Measurements from ENCODE around the gene TPST2. TPM values are rescaled to one million over a fixed set of nuclear protein-coding genes. Genes with fewer than 3 reads are reported as not detected.
"Not testable (repeated sequence)": the region's sequence is repeated elsewhere in the genome, so short reads cannot be mapped to it uniquely, and the experiment has no call there.

The TPST2 gene
- polyA plus RNA-seq, 2 of the 4 experiments (the other 2 are of a cell fraction): 10.3 to 10.5 TPM

DNA sequence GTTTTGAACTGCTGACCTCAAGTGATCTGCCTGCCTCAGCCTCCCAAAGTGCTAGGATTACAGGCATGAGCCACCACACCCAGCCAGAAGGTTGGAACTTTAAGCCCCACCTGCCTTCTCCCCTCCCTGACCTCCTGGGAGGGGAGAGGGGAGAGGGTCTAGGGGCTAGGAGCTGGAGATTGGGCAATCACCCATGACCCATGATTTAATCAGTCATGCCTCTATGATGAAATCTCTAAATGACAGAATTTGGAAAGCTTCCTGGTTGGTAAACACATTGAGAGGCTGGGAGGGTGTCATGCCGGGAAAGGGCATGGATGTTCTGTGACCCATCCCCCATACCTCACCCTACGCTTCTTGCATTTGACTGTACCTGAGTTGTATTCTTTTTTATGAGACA is 60.6 kb downstream of the TPST2 start:
- no peak for TF ChIP-seq NPAS2 (CRISPR knock-in tag; IDR thresholded peaks at IDR 0.05; ENCODE audit: borderline replicate concordance)
- peak; percentile 67 to 82 for TF ChIP-seq CEBPB (IDR thresholded peaks at IDR 0.05)
- TF ChIP-seq, protein P1, sequence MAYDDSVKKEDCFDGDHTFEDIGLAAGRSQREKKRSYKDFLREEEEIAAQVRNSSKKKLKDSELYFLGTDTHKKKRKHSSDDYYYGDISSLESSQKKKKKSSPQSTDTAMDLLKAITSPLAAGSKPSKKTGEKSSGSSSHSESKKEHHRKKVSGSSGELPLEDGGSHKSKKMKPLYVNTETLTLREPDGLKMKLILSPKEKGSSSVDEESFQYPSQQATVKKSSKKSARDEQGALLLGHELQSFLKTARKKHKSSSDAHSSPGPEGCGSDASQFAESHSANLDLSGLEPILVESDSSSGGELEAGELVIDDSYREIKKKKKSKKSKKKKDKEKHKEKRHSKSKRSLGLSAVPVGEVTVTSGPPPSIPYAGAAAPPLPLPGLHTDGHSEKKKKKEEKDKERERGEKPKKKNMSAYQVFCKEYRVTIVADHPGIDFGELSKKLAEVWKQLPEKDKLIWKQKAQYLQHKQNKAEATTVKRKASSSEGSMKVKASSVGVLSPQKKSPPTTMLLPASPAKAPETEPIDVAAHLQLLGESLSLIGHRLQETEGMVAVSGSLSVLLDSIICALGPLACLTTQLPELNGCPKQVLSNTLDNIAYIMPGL (CRISPR knock-in tag; IDR thresholded peaks at IDR 0.05; ENCODE audit: borderline replicate concordance): no peak
- TF ChIP-seq, protein P2, sequence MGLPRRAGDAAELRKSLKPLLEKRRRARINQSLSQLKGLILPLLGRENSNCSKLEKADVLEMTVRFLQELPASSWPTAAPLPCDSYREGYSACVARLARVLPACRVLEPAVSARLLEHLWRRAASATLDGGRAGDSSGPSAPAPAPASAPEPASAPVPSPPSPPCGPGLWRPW (IDR thresholded peaks at IDR 0.05): 0 out of 2 replicates have a peak, but pooled peaks have one; percentile 34
- TF ChIP-seq HOXA7 (CRISPR knock-in tag; IDR thresholded peaks at IDR 0.05): no peak
- TF ChIP-seq CBX2 (IDR thresholded peaks at IDR 0.05; ENCODE audit: borderline replicate concordance, low read depth): no peak
- ChIA-PET CTCF (interaction anchor here (0.6 kb wide), 1 partner anchor 100 kb away, joined by 3 read pairs; no protein-coding TSS in a partner anchor), POLR2A (interaction anchor here (1.1 kb wide), 1 partner anchor 17 kb away, joined by 3 read pairs; the partner anchor contains the start of gene TFIP11)
- FAIRE-seq (no peak), DNase-seq (ENCODE audit: low read depth in 1 of 2, low spot score in 1 of 2) (peak in 1 of 2 experiments; percentile 22), ATAC-seq (peak in 1 of 2 experiments; percentile 34; a peak in 1 of 6 replicates)
- H3K4me2 ChIP-seq: peak overlapping the region; percentile 47; the same call in 2 of the 3 replicates
- WGBS (ENCODE audit: missing lambda C conversion rate): 67% methylated on average over 2 of the region's 2 CpGs
- no peaks in the 10 kb centered on the region for H3K9me3 ChIP-seq
- H3K4me3 ChIP-seq: no peak overlapping the region
- H3K4me1 ChIP-seq: peaks cover 14% of the 10 kb centered on the region
- H3K27ac ChIP-seq: peak overlapping the region; percentile 47 to 62; a peak in 5 of 6 replicates

DNA sequence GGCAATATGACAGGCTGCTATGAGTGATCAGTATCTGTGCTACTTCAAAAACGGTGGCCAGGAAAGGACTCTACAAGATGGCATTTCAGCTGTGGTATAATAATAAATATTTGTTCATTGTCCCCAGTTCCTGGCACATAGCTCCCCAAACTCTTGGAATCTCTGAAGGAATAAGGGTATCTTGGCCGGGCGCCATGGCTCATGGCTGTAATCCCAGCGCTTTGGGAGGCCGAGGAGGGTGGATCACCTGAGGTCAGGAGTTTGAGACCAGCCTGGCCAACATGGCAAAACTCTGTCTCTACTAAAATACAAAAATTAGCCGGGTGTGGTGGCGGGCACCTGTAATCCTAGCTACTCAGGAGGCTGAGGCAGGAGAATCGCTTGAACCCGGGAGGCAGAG is 61.4 kb downstream of the TPST2 start:
- ATAC-seq; H3K9me3 ChIP-seq; H3K4me2 ChIP-seq; DNase-seq (ENCODE audit: low read depth in 1 of 2, low spot score in 1 of 2); CTCF ChIA-PET; POLR2A ChIA-PET; H3K4me3 ChIP-seq; FAIRE-seq: not testable (repeated sequence)
- Histone ChIP-seq H3K27ac (peak overlapping the region in 1 of 2 experiments; percentile 57; a peak in 2 of 6 replicates), H3K4me1 (peaks cover 14% of the 10 kb centered on the region)
- WGBS (ENCODE audit: missing lambda C conversion rate): 87% methylated on average over 9 of the region's 9 CpGs

DNA sequence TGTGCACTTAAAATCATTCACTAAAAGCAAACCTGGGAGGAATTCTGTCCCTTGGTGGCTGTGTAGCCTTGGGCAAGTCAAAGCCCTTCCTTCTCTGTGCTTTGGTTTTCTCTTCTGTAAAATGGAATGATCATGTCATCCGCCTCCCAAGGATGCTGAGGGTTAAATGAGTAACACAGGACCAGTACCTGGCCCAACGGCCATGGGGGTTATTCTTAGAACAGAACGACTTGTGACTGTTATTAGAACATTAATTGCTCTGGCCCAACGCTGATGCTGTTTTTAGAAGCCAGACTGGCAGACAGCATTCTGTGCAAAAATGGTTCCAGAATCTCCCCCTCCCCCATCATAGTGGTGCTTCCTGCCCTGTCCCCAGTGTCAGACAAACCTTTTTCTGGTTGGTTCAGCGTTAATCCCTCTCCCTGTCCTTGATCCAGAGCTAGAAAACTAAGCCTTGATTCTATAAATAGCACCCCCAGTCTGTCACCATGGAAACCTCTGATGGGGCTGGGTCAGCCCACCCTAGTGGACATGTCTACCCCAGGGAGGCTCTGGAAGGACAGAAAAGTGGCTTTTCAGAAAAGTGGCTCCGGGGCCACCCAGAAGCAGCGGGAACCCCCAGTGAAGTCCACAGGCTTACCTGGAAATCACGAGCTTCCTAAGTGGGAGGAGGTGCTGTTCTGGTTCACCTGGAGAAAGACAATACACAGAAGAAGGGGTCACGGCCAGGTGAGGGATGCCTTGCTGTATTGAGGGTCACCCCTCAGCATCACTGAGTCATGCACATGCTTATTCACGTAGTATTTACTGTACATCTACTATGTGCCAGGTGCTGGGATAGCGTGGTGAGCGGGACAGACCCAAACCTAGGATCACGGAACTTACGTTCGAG is 62.1 kb downstream of the TPST2 start:
- H3K4me2 ChIP-seq: no peak overlapping the region
- H3K4me3 ChIP-seq: no peak overlapping the region
- no peak for ATAC-seq
- CTCF ChIA-PET: no interaction called here
- FAIRE-seq: no peak
- no peak for TF ChIP-seq MYC (IDR thresholded peaks at IDR 0.05; ENCODE audit: borderline replicate concordance, low read length)
- TF ChIP-seq ZC3H11A (IDR thresholded peaks at IDR 0.05): no peak
- TF ChIP-seq JUN (IDR thresholded peaks at IDR 0.05): no peak
- no peak for TF ChIP-seq CBX2 (IDR thresholded peaks at IDR 0.05; ENCODE audit: borderline replicate concordance, low read depth)
- no peak for TF ChIP-seq POLR2A (IDR thresholded peaks at IDR 0.05; ENCODE audit: low read length)
- no peak for TF ChIP-seq HOXB5 (CRISPR knock-in tag; IDR thresholded peaks at IDR 0.05)
- TF ChIP-seq, protein P3, sequence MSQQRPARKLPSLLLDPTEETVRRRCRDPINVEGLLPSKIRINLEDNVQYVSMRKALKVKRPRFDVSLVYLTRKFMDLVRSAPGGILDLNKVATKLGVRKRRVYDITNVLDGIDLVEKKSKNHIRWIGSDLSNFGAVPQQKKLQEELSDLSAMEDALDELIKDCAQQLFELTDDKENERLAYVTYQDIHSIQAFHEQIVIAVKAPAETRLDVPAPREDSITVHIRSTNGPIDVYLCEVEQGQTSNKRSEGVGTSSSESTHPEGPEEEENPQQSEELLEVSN (IDR thresholded peaks at IDR 0.05; ENCODE audit: borderline replicate concordance, low read depth): no peak
- TF ChIP-seq BHLHE40 (IDR thresholded peaks at IDR 0.05; ENCODE audit: low read depth, low read length): no peak
- TF ChIP-seq, protein P4, sequence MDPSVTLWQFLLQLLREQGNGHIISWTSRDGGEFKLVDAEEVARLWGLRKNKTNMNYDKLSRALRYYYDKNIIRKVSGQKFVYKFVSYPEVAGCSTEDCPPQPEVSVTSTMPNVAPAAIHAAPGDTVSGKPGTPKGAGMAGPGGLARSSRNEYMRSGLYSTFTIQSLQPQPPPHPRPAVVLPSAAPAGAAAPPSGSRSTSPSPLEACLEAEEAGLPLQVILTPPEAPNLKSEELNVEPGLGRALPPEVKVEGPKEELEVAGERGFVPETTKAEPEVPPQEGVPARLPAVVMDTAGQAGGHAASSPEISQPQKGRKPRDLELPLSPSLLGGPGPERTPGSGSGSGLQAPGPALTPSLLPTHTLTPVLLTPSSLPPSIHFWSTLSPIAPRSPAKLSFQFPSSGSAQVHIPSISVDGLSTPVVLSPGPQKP (IDR thresholded peaks at IDR 0.05; ENCODE audit: low read depth, low read length): no peak
- no peak for TF ChIP-seq RNF2 (IDR thresholded peaks at IDR 0.05; ENCODE audit: borderline replicate concordance, low read depth)
- no peak for TF ChIP-seq SMC3 (IDR thresholded peaks at IDR 0.05)
- TF ChIP-seq, protein P5, sequence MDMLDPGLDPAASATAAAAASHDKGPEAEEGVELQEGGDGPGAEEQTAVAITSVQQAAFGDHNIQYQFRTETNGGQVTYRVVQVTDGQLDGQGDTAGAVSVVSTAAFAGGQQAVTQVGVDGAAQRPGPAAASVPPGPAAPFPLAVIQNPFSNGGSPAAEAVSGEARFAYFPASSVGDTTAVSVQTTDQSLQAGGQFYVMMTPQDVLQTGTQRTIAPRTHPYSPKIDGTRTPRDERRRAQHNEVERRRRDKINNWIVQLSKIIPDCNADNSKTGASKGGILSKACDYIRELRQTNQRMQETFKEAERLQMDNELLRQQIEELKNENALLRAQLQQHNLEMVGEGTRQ (IDR thresholded peaks at IDR 0.05): no peak
- TF ChIP-seq, protein P6, sequence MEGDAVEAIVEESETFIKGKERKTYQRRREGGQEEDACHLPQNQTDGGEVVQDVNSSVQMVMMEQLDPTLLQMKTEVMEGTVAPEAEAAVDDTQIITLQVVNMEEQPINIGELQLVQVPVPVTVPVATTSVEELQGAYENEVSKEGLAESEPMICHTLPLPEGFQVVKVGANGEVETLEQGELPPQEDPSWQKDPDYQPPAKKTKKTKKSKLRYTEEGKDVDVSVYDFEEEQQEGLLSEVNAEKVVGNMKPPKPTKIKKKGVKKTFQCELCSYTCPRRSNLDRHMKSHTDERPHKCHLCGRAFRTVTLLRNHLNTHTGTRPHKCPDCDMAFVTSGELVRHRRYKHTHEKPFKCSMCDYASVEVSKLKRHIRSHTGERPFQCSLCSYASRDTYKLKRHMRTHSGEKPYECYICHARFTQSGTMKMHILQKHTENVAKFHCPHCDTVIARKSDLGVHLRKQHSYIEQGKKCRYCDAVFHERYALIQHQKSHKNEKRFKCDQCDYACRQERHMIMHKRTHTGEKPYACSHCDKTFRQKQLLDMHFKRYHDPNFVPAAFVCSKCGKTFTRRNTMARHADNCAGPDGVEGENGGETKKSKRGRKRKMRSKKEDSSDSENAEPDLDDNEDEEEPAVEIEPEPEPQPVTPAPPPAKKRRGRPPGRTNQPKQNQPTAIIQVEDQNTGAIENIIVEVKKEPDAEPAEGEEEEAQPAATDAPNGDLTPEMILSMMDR (IDR thresholded peaks at IDR 0.05): no peak
- TF ChIP-seq, protein P2 (IDR thresholded peaks at IDR 0.05): no peak
- TF ChIP-seq NR3C1 (IDR thresholded peaks at IDR 0.05): no peak
- TF ChIP-seq CBX8 (IDR thresholded peaks at IDR 0.05): no peak
- TF ChIP-seq, protein P7, sequence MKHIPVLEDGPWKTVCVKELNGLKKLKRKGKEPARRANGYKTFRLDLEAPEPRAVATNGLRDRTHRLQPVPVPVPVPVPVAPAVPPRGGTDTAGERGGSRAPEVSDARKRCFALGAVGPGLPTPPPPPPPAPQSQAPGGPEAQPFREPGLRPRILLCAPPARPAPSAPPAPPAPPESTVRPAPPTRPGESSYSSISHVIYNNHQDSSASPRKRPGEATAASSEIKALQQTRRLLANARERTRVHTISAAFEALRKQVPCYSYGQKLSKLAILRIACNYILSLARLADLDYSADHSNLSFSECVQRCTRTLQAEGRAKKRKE (CRISPR knock-in tag; IDR thresholded peaks at IDR 0.05; ENCODE audit: low read depth): no peak
- no peak for TF ChIP-seq FOSB (CRISPR knock-in tag; IDR thresholded peaks at IDR 0.05)
- no peaks in the 10 kb centered on the region for H3K9me3 ChIP-seq
- peaks cover 14% of the 10 kb centered on the region for H3K4me1 ChIP-seq
- H3K27ac ChIP-seq: no peak overlapping the region
- POLR2A ChIA-PET: no interaction called here
- WGBS (ENCODE audit: missing lambda C conversion rate): 88% methylated on average over 13 of the region's 15 CpGs
- DNase-seq (ENCODE audit: low read depth in 1 of 2, low spot score in 1 of 2): no peak
